A549 (cell line): ENCODE measurements around the gene APCDD1. TPM values are rescaled to one million over a fixed set of nuclear protein-coding genes. Genes with fewer than 3 reads are reported as not detected.

ENCODE experiments used
- ATAC-seq, 2 experiments: fragments of 200-7000 bp in 1 of 2; fragments of >200 bp in 1 of 2; cut with Nextera tagmentation in 1 of 2; cut with Tn5 transposase in 1 of 2; 3 replicates each; pipeline versions ENCODE4 v1.8.0 to v1.9.1; 2018 to 2020; ENCODE audit warnings: mild to moderate bottlenecking in 1 of 2, moderate library complexity in 1 of 2
- CTCF ChIA-PET: fragments of 300-600 bp; sonication (Branson Sonifier 250); formaldehyde crosslinking; extraction: SDS; loops from one replicate; lab custom pipeline; 2021; ENCODE audit warnings: antibody characterized with exemption, inconsistent platforms; lab: Yijun Ruan, JAX
- POLR2A ChIA-PET: fragments of 350-600 bp; formaldehyde crosslinking; extraction: SDS; loops from one replicate; lab custom pipeline; 2021; ENCODE audit warnings: antibody characterized with exemption, inconsistent platforms; lab: Yijun Ruan, JAX
- DNase-seq, 2 experiments: peaks; one replicate each; pipeline versions ENCODE4 v3.0.0 to v3.0.0-alpha.2; 2011 to 2016; ENCODE audit warnings: low read depth in 1 of 2, low spot score in 1 of 2
- FAIRE-seq: peaks from 2 replicates; lab custom pipeline; 2011; peaks lifted over from hg19 to GRCh38; lab: Jason Lieb, UNC
- H3K27ac ChIP-seq, 2 experiments: fragments of >200 bp; sonication (Bioruptor Twin); formaldehyde crosslinking; 3 replicates each; pipeline ENCODE4 v1.5.1; 2016 to 2017
- H3K4me1 ChIP-seq: fragments of >200 bp; sonication (Bioruptor Twin); formaldehyde crosslinking; 3 replicates; pipeline ENCODE4 v1.6.1; 2016
- H3K4me2 ChIP-seq: fragments of >200 bp; sonication (Bioruptor Twin); formaldehyde crosslinking; 3 replicates; pipeline ENCODE4 v1.6.1; 2016
- H3K4me3 ChIP-seq: fragments of >200 bp; sonication (Bioruptor Twin); formaldehyde crosslinking; 3 replicates; pipeline ENCODE4 v1.5.1; 2016
- H3K9me3 ChIP-seq: fragments of >200 bp; sonication (Bioruptor Twin); formaldehyde crosslinking; 3 replicates; pipeline ENCODE4 v1.6.1; 2016
- ATOH8 ChIP-seq: fragments of 250-450 bp; sonication (Bioruptor Pico); IDR thresholded peaks from 2 replicates; pipeline ENCODE4 v1.5.0; 2020; ENCODE audit warnings: low read depth, mild to moderate bottlenecking, moderate library complexity
- CHD4 ChIP-seq: fragments of 200-600 bp; sonication (generic); IDR thresholded peaks from 2 replicates; pipeline ENCODE4 v1.6.1; 2016; ENCODE audit warnings: antibody characterized with exemption, mild to moderate bottlenecking, borderline replicate concordance
- E2F6 ChIP-seq: IDR thresholded peaks from 2 replicates; pipeline ENCODE4 v1.6.1; 2012; ENCODE audit warnings: low read depth, borderline replicate concordance
- FOSB ChIP-seq: fragments of 250-450 bp; sonication (Bioruptor Pico); IDR thresholded peaks from 2 replicates; pipeline ENCODE4 v1.5.0; 2020; ENCODE audit warnings: mild to moderate bottlenecking, moderate library complexity
- FOXS1 ChIP-seq: fragments of 250-450 bp; sonication (Bioruptor Pico); IDR thresholded peaks from 2 replicates; pipeline ENCODE4 v1.5.0; 2020; ENCODE audit warnings: mild to moderate bottlenecking, moderate library complexity
- GATA3 ChIP-seq: IDR thresholded peaks from 2 replicates; pipeline ENCODE4 v1.6.1; 2012; ENCODE audit warnings: borderline replicate concordance
- HDAC2 ChIP-seq: fragments of 200-600 bp; sonication (generic); IDR thresholded peaks from 2 replicates; pipeline ENCODE4 v1.6.1; 2016
- HOXB13 ChIP-seq: fragments of 250-450 bp; sonication (Bioruptor Pico); IDR thresholded peaks from 2 replicates; pipeline ENCODE4 v1.5.0; 2020; ENCODE audit warnings: low read depth, mild to moderate bottlenecking, moderate library complexity
- NR3C1 ChIP-seq: fragments of >200 bp; sonication (Bioruptor Twin); formaldehyde crosslinking; IDR thresholded peaks from 3 replicates; pipeline ENCODE4 v1.6.1; 2017
- POLR2A ChIP-seq: IDR thresholded peaks from 2 replicates; pipeline ENCODE4 v1.6.1; 2012; ENCODE audit warnings: mild to moderate bottlenecking, low read length
- RFX5 ChIP-seq: fragments of 450-650 bp; IDR thresholded peaks from 2 replicates; pipeline ENCODE4 v1.7.1; 2014; ENCODE audit warnings: antibody characterized with exemption, mild to moderate bottlenecking, moderate library complexity
- RNF2 ChIP-seq: fragments of 200-600 bp; sonication (generic); IDR thresholded peaks from 2 replicates; pipeline ENCODE4 v1.6.1; 2016; ENCODE audit warnings: low read depth, mild to moderate bottlenecking, antibody characterized with exemption, moderate library complexity, borderline replicate concordance
- SREBF2 ChIP-seq: fragments of 450-650 bp; IDR thresholded peaks from 2 replicates; pipeline ENCODE4 v1.6.1; 2014; ENCODE audit warnings: mild to moderate bottlenecking, moderate library complexity
- TP53 ChIP-seq: fragments of 250-450 bp; sonication (Bioruptor Pico); IDR thresholded peaks from 2 replicates; pipeline ENCODE4 v1.5.0; 2021; ENCODE audit warnings: mild to moderate bottlenecking, moderate library complexity
- USF2 ChIP-seq: fragments of 450-650 bp; IDR thresholded peaks from 2 replicates; pipeline ENCODE4 v1.6.1; 2014; ENCODE audit warnings: antibody characterized with exemption
- ZC3H11A ChIP-seq: fragments of 450-650 bp; IDR thresholded peaks from 2 replicates; pipeline ENCODE4 v1.6.1; 2014; ENCODE audit warnings: antibody characterized with exemption, mild to moderate bottlenecking
- ZFP36 ChIP-seq: fragments of 450-650 bp; IDR thresholded peaks from 2 replicates; pipeline ENCODE4 v1.6.1; 2014; ENCODE audit warnings: borderline replicate concordance; ENCODE audit not compliant: partially characterized antibody
- ZSCAN20 ChIP-seq: fragments of 250-450 bp; sonication (Bioruptor Pico); IDR thresholded peaks from 2 replicates; pipeline ENCODE4 v1.8.0; 2022; ENCODE audit warnings: mild to moderate bottlenecking, moderate library complexity
- WGBS: methylation state at CpG from one replicate; pipeline ENCODE4 v1.1.6; 2017; ENCODE audit errors: missing lambda C conversion rate; 5-methylcytosine and 5-hydroxymethylcytosine counted together
- polyA plus RNA-seq, 4 experiments: library from polyadenylated mRNA; depleted of rRNA in 3 of 4; stranded (reverse); fragments of >200 nt; fragmentation: RNase III in 1 of 4; extraction: RNeasy Plus Mini Kit Qiagen cat#74134 plus additional on column Dnase treatment in 1 of 4; gene quantifications; 2 replicates in 3 of 4; 3 replicates in 1 of 4; pipeline ENCODE4 v1.2.3, GENCODE V29; 2011 to 2017
- TF ChIP-seq, protein P1 (sequence below): fragments of >200 bp; sonication (Bioruptor Twin); formaldehyde crosslinking; IDR thresholded peaks from 2 replicates; pipeline ENCODE4 v1.6.1; 2016
- TF ChIP-seq, protein P2 (sequence below): fragments of 200-600 bp; sonication (generic); IDR thresholded peaks from 2 replicates; pipeline ENCODE4 v1.6.1; 2016; ENCODE audit warnings: antibody characterized with exemption, mild to moderate bottlenecking, moderate library complexity

Gene APCDD1
- polyA plus RNA-seq, 2 of the 4 experiments (the other 2 are of a cell fraction), result not detected

GRCh38 chr18:10519366-10519765 is 64.9 kb downstream of the APCDD1 start:
- POLR2A ChIA-PET, result no interaction called here
- H3K4me3 ChIP-seq, result no peak overlapping the region
- CTCF ChIA-PET, result interaction anchor here (0.8 to 7.9 kb wide), 14 partner anchors 9 to 635 kb away, joined by 3 to 116 read pairs (median 3); no protein-coding TSS in a partner anchor
- H3K4me2 ChIP-seq, result no peak overlapping the region; the same call in 2 of the 3 replicates
- no peaks in the 10 kb centered on the region for H3K4me1 ChIP-seq
- FAIRE-seq (no peak), ATAC-seq (no peak), DNase-seq (no peak)
- no peak overlapping the region for H3K27ac ChIP-seq
- peaks cover 2% of the 10 kb centered on the region; the same call in 2 of the 3 replicates for H3K9me3 ChIP-seq
- 15% methylated on average over 2 of the region's 2 CpGs for WGBS
- TF ChIP-seq HOXB13 (CRISPR knock-in tag) (no peak), CHD4 (no peak), RNF2 (no peak), USF2 (no peak), ZC3H11A (no peak), POLR2A (no peak), TP53 (no peak), ZSCAN20 (CRISPR knock-in tag) (no peak), GATA3 (no peak), NR3C1 (no peak), SREBF2 (no peak), RFX5 (no peak), FOSB (CRISPR knock-in tag) (no peak), ATOH8 (CRISPR knock-in tag) (no peak), HDAC2 (no peak), ZFP36 (no peak), FOXS1 (CRISPR knock-in tag) (no peak), E2F6 (no peak)
- TF ChIP-seq, protein P1, sequence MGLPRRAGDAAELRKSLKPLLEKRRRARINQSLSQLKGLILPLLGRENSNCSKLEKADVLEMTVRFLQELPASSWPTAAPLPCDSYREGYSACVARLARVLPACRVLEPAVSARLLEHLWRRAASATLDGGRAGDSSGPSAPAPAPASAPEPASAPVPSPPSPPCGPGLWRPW, result no peak
- TF ChIP-seq, protein P2, sequence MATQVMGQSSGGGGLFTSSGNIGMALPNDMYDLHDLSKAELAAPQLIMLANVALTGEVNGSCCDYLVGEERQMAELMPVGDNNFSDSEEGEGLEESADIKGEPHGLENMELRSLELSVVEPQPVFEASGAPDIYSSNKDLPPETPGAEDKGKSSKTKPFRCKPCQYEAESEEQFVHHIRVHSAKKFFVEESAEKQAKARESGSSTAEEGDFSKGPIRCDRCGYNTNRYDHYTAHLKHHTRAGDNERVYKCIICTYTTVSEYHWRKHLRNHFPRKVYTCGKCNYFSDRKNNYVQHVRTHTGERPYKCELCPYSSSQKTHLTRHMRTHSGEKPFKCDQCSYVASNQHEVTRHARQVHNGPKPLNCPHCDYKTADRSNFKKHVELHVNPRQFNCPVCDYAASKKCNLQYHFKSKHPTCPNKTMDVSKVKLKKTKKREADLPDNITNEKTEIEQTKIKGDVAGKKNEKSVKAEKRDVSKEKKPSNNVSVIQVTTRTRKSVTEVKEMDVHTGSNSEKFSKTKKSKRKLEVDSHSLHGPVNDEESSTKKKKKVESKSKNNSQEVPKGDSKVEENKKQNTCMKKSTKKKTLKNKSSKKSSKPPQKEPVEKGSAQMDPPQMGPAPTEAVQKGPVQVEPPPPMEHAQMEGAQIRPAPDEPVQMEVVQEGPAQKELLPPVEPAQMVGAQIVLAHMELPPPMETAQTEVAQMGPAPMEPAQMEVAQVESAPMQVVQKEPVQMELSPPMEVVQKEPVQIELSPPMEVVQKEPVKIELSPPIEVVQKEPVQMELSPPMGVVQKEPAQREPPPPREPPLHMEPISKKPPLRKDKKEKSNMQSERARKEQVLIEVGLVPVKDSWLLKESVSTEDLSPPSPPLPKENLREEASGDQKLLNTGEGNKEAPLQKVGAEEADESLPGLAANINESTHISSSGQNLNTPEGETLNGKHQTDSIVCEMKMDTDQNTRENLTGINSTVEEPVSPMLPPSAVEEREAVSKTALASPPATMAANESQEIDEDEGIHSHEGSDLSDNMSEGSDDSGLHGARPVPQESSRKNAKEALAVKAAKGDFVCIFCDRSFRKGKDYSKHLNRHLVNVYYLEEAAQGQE, result no peak
- TF ChIP-seq, all 56 proteins: peak for 0
